K562 (cell line): ENCODE measurements around the gene SLC4A4. TPM values are rescaled to one million over a fixed set of nuclear protein-coding genes. Genes with fewer than 3 reads are reported as not detected.

Experiments used
- ATAC-seq: fragments of 200-7000 bp; cut with Tn5 transposase; 3 replicates; pipeline ENCODE4 v1.9.1; 2020; ENCODE audit warnings: moderate library complexity
- BruUV-seq: library from RNA; stranded (reverse); fragments of 400-500 nt; replicated peaks from 2 replicates; lab custom pipeline; 2021; lab: Mats Ljungman, UMichigan
- CTCF ChIA-PET: fragments of 300-600 bp; formaldehyde crosslinking; extraction: SDS; loops from one replicate; lab custom pipeline; 2021; ENCODE audit warnings: low intra/inter-chr PET ratio; lab: Yijun Ruan, JAX
- POLR2A ChIA-PET: fragments of 300-600, 350-650 bp; sonication (Branson Sonifier 250); formaldehyde crosslinking; extraction: SDS; loops from one replicate; lab custom pipeline; 2021; ENCODE audit warnings: antibody characterized with exemption, inconsistent platforms; lab: Yijun Ruan, JAX
- DNase-seq, 4 experiments: peaks; one replicate each; pipeline versions ENCODE4 v3.0.0 to v3.0.0-alpha.2; 2011 to 2018; ENCODE audit warnings: low spot score in 3 of 4, mixed read lengths in 3 of 4; ENCODE audit errors: extremely low read depth in 1 of 4
- FAIRE-seq: peaks from 2 replicates; lab custom pipeline; 2011; peaks lifted over from hg19 to GRCh38; lab: Jason Lieb, UNC
- H2AFZ ChIP-seq: 2 replicates; pipeline ENCODE4 v1.6.0; 2011; ENCODE audit warnings: low read depth, low read length, control low read depth, inconsistent platforms
- H3K27ac ChIP-seq: fragments of 200-600 bp; 3 replicates; pipeline ENCODE4 v1.8.0; 2011; ENCODE audit warnings: low read depth, mild to moderate bottlenecking, control low read depth, inconsistent platforms, low read length, moderate library complexity, mixed read lengths; ENCODE audit errors: extremely low read depth
- H3K27me3 ChIP-seq, 2 experiments: fragments of 300-600 bp in 1 of 2; 2 replicates in 1 of 2; 3 replicates in 1 of 2; pipeline versions ENCODE4 v1.6.0 to v1.8.0; 2011; ENCODE audit warnings: inconsistent platforms in 2 of 2, low read length in 2 of 2, mild to moderate bottlenecking in 1 of 2, mixed read lengths in 1 of 2, moderate library complexity in 1 of 2; ENCODE audit not compliant: control insufficient read depth in 2 of 2, insufficient read depth in 2 of 2
- H3K36me3 ChIP-seq: fragments of 300-600 bp; 3 replicates; pipeline ENCODE4 v1.8.0; 2011; ENCODE audit warnings: mild to moderate bottlenecking, low read length, inconsistent platforms; ENCODE audit not compliant: control insufficient read depth, insufficient read depth
- H3K4me1 ChIP-seq, 2 experiments: fragments of 200-600 bp in 1 of 2; replicated peaks in 1 of 2; 2 replicates in 1 of 2; 3 replicates in 1 of 2; pipeline versions ENCODE4 v1.5.1 to v1.8.0; 2011; ENCODE audit warnings: inconsistent platforms in 2 of 2, low read length in 2 of 2, mild to moderate bottlenecking in 1 of 2, mixed read lengths in 1 of 2, moderate library complexity in 1 of 2; ENCODE audit not compliant: control insufficient read depth in 2 of 2, insufficient read depth in 2 of 2
- H3K4me2 ChIP-seq: 2 replicates; pipeline ENCODE4 v1.6.1; 2011; ENCODE audit warnings: low read length, control low read depth, inconsistent platforms, mixed read lengths; ENCODE audit not compliant: insufficient read depth
- H3K4me3 ChIP-seq: fragments of 200-600 bp; sonication (generic), shearing (Covaris generic); 2 replicates; pipeline ENCODE4 v1.5.1; 2016; ENCODE audit warnings: control low read depth, inconsistent platforms
- H3K79me2 ChIP-seq: fragments of 200-600 bp; 3 replicates; pipeline ENCODE4 v1.8.0; 2011; ENCODE audit warnings: low read length, inconsistent platforms; ENCODE audit not compliant: control insufficient read depth, insufficient read depth
- H3K9ac ChIP-seq, 2 experiments: 2 replicates each; pipeline versions ENCODE4 v1.6.0 to v1.6.1; 2011; ENCODE audit warnings: low read depth in 2 of 2, low read length in 2 of 2, control low read depth in 1 of 2, inconsistent platforms in 1 of 2, mild to moderate bottlenecking in 1 of 2, mixed read lengths in 1 of 2; ENCODE audit not compliant: insufficient read depth in 1 of 2
- H3K9me1 ChIP-seq: one replicate; pipeline ENCODE4 v1.6.0; 2011; ENCODE audit warnings: inconsistent platforms, mild to moderate bottlenecking, low read length, moderate library complexity; ENCODE audit not compliant: control insufficient read depth, insufficient read depth
- H3K9me3 ChIP-seq: replicated peaks from 2 replicates; pipeline ENCODE4 v1.5.1; 2011; ENCODE audit warnings: low read depth, low read length, inconsistent platforms; ENCODE audit not compliant: control insufficient read depth, insufficient read depth
- H4K20me1 ChIP-seq: replicated peaks from 2 replicates; pipeline ENCODE4 v1.6.1; 2011; ENCODE audit warnings: low read length, inconsistent platforms, mixed read lengths; ENCODE audit not compliant: control insufficient read depth, insufficient read depth
- GATAD2B ChIP-seq: fragments of 450-650 bp; IDR thresholded peaks from 2 replicates; pipeline ENCODE4 v1.6.1; 2017; ENCODE audit warnings: mild to moderate bottlenecking, borderline replicate concordance
- HNRNPLL ChIP-seq: fragments of 200-400 bp; formaldehyde crosslinking; IDR thresholded peaks from 2 replicates; pipeline ENCODE4 v1.6.1; 2017; ENCODE audit warnings: low read length, low read depth, mild to moderate bottlenecking; ENCODE audit not compliant: poor library complexity, severe bottlenecking
- KAT7 ChIP-seq: sonication (generic); formaldehyde crosslinking; IDR thresholded peaks from 2 replicates; pipeline ENCODE4 v1.8.0; 2022; ENCODE audit warnings: missing genetic modification reagents, mild to moderate bottlenecking, borderline replicate concordance
- RBM15 ChIP-seq: fragments of 200-400 bp; formaldehyde crosslinking; IDR thresholded peaks from 2 replicates; pipeline ENCODE4 v1.6.1; 2018; ENCODE audit warnings: mild to moderate bottlenecking, low read length, moderate library complexity; ENCODE audit not compliant: insufficient read depth
- SIX5 ChIP-seq, 2 experiments: IDR thresholded peaks; 2 replicates each; pipeline ENCODE4 v1.6.1; 2011; ENCODE audit warnings: low read length in 2 of 2, borderline replicate concordance in 1 of 2, low read depth in 1 of 2, mild to moderate bottlenecking in 1 of 2, moderate library complexity in 1 of 2; ENCODE audit not compliant: insufficient read depth in 1 of 2
- SRF ChIP-seq, 2 experiments: fragments of 250-450, 450-650 bp in 1 of 2; sonication (Bioruptor Pico) in 1 of 2; sonication (generic) in 1 of 2; formaldehyde crosslinking; IDR thresholded peaks; 2 replicates each; pipeline versions ENCODE4 v1.5.0 to v1.5.1; 2020 to 2022; ENCODE audit warnings: mild to moderate bottlenecking in 1 of 2, missing genetic modification reagents in 1 of 2
- STAT5A ChIP-seq: IDR thresholded peaks from 2 replicates; pipeline ENCODE4 v1.6.1; 2012; ENCODE audit warnings: low read length, inconsistent platforms, borderline replicate concordance
- TGIF2 ChIP-seq: sonication (generic); formaldehyde crosslinking; IDR thresholded peaks from 2 replicates; pipeline ENCODE4 v1.8.1; 2022; ENCODE audit warnings: mild to moderate bottlenecking, missing genetic modification reagents, moderate library complexity
- TOE1 ChIP-seq, 2 experiments: fragments of 450-650 bp in 1 of 2; sonication (generic) in 1 of 2; formaldehyde crosslinking in 1 of 2; IDR thresholded peaks; 2 replicates each; pipeline versions ENCODE4 v1.7.1 to v1.8.0; 2016 to 2022; ENCODE audit warnings: borderline replicate concordance in 2 of 2, mild to moderate bottlenecking in 2 of 2, antibody characterized with exemption in 1 of 2, inconsistent platforms in 1 of 2, low read depth in 1 of 2, missing genetic modification reagents in 1 of 2, moderate library complexity in 1 of 2
- ZC3H4 ChIP-seq: sonication (generic); formaldehyde crosslinking; IDR thresholded peaks from 2 replicates; pipeline ENCODE4 v1.9.0; 2021; ENCODE audit warnings: missing genetic modification reagents, borderline replicate concordance
- ZNF23 ChIP-seq: fragments of 250-450 bp; sonication (Bioruptor Pico); IDR thresholded peaks from 2 replicates; pipeline ENCODE4 v1.4.0; 2020; ENCODE audit warnings: mild to moderate bottlenecking
- ZNF655 ChIP-seq: fragments of 250-450 bp; sonication (Bioruptor Pico); IDR thresholded peaks from 2 replicates; pipeline ENCODE4 v1.5.0; 2021
- WGBS: fragments of 100-300 bp; shearing (Covaris generic); methylation state at CpG from one replicate; pipeline ENCODE4 v1.1.6; 2016; ENCODE audit warnings: low coverage, mixed read lengths; ENCODE audit not compliant: insufficient coverage; ENCODE audit errors: missing lambda C conversion rate; 5-methylcytosine and 5-hydroxymethylcytosine counted together
- in situ Hi-C: fragments of 300-500 bp; cut with MboI; formaldehyde crosslinking; loops from 4 replicates; pipeline ENCODE4 v1.15.0; 2018; ENCODE audit warnings: inconsistent platforms, mixed read lengths
- intact Hi-C: fragments of 100-400 bp; cut with micrococcal nuclease; formaldehyde crosslinking; loops from 2 replicates; pipeline ENCODE4 v1.14.2; 2022
- polyA plus RNA-seq, 8 experiments: library from polyadenylated mRNA; depleted of rRNA in 4 of 8; stranded (reverse) in 5 of 8; unstranded in 3 of 8; fragments of >200 nt; fragmentation: Nextera tagmentation in 2 of 8; fragmentation: Illumina TruSeq in 1 of 8; extraction: Ambion mirVana in 2 of 8; extraction: Trizol in 1 of 8; gene quantifications; 2 replicates each; pipeline versions ENCODE4 v1.2.1 to v1.2.3, GENCODE V29; 2011 to 2014; ENCODE audit warnings: inconsistent platforms in 1 of 8, missing spikeins in 1 of 8
- total RNA-seq, 7 experiments: library from RNA; depleted of rRNA in 6 of 7; stranded (reverse); fragments of >200 nt in 6 of 7; fragmentation: Illumina TruSeq in 2 of 7; extraction: Trizol in 2 of 7; gene quantifications; 2 replicates each; pipeline versions ENCODE4 v1.2.1 to v1.2.3, GENCODE V29; 2011 to 2021; ENCODE audit warnings: low replicate concordance in 1 of 7

Gene SLC4A4
- total and polyA plus RNA-seq, 9 of the 15 experiments (the other 6 are each of a cell fraction or from before 2014, with no cell fraction given) = 0.01 to 0.18 (median 0.07) TPM; not detected in 2

- DNase-seq = no peak
- ChIA-PET POLR2A (no interaction called here), CTCF (no interaction called here)
- H3K36me3 ChIP-seq = no peaks in the 10 kb centered on the region
- no peak overlapping the region for H3K4me3 ChIP-seq
- H3K27me3 ChIP-seq = no peaks in the 10 kb centered on the region
- H4K20me1 ChIP-seq = no peaks in the 10 kb centered on the region
- TF ChIP-seq GATAD2B (no peak), HNRNPLL (no peak), RBM15 (no peak), TGIF2 (CRISPR knock-in tag) (no peak), ZC3H4 (no peak), SIX5 (IDR thresholded peaks at IDR 0.05; ENCODE audit: borderline replicate concordance in 1 of 2, insufficient read depth in 1 of 2, low read depth in 1 of 2, low read length in 2 of 2) (no peak), KAT7 (no peak), STAT5A (no peak), SRF (CRISPR knock-in tag; IDR thresholded peaks at IDR 0.05) (no peak), ZNF655 (CRISPR knock-in tag) (no peak), ZNF23 (CRISPR knock-in tag) (no peak), TOE1 (IDR thresholded peaks at IDR 0.05; ENCODE audit: borderline replicate concordance) (no peak), TOE1 (CRISPR knock-in tag; IDR thresholded peaks at IDR 0.05; ENCODE audit: borderline replicate concordance, low read depth) (no peak)
- TF ChIP-seq, all 486 proteins: peak for 0
- WGBS = 0% methylated on average over 2 of the region's 2 CpGs
- Histone ChIP-seq H3K4me2 (no peak overlapping the region), H3K27ac (no peak overlapping the region), H3K9ac (no peak overlapping the region), H3K79me2 (no peaks in the 10 kb centered on the region), H2AFZ (no peak overlapping the region), H3K9me1 (no peaks in the 10 kb centered on the region), H3K4me1 (no peaks in the 10 kb centered on the region), H3K9me3 (no peaks in the 10 kb centered on the region)
- ATAC-seq (no peak), FAIRE-seq (no peak)
- BruUV-seq = no TSS peak
- intact Hi-C loops (no loop called here), in situ Hi-C loops (no loop called here)
Measured at GRCh38 chr4:71541541-71541940, 202.7 kb downstream of the SLC4A4 start.
